PFSK-1 (cell line): ENCODE results near the gene ZBTB16.

Experiments
- FOXP2 ChIP-seq: optimal IDR thresholded peaks from 2 replicates; pipeline ENCODE3; 2011; ENCODE audit warnings: borderline replicate concordance, control low read depth, inconsistent platforms; ENCODE audit not compliant: insufficient read depth; ENCODE audit errors: extremely low read length, extremely low read depth
- POLR2AphosphoS5 ChIP-seq: IDR thresholded peaks from 2 replicates; pipeline ENCODE4 v1.6.1; 2012; ENCODE audit warnings: low read depth, mild to moderate bottlenecking, control low read depth, low read length, moderate library complexity
- SIN3A ChIP-seq: IDR thresholded peaks from 2 replicates; pipeline ENCODE4 v1.6.1; 2012; ENCODE audit warnings: mild to moderate bottlenecking, low read length, moderate library complexity, borderline replicate concordance; ENCODE audit not compliant: insufficient read depth
- TAF1 ChIP-seq: IDR thresholded peaks from 2 replicates; pipeline ENCODE4 v1.6.1; 2012; ENCODE audit warnings: low read length, control low read depth, borderline replicate concordance; ENCODE audit not compliant: insufficient read depth
- TF ChIP-seq, protein P1 (sequence below), 2 experiments: IDR thresholded peaks; 2 replicates each; pipeline versions ENCODE4 v1.6.1 to v1.8.0; 2011 to 2012; ENCODE audit warnings: low read depth in 2 of 2, low read length in 2 of 2, control low read depth in 1 of 2, inconsistent platforms in 1 of 2, mild to moderate bottlenecking in 1 of 2, moderate library complexity in 1 of 2; ENCODE audit not compliant: insufficient read depth in 1 of 2

Gene ZBTB16

DNA sequence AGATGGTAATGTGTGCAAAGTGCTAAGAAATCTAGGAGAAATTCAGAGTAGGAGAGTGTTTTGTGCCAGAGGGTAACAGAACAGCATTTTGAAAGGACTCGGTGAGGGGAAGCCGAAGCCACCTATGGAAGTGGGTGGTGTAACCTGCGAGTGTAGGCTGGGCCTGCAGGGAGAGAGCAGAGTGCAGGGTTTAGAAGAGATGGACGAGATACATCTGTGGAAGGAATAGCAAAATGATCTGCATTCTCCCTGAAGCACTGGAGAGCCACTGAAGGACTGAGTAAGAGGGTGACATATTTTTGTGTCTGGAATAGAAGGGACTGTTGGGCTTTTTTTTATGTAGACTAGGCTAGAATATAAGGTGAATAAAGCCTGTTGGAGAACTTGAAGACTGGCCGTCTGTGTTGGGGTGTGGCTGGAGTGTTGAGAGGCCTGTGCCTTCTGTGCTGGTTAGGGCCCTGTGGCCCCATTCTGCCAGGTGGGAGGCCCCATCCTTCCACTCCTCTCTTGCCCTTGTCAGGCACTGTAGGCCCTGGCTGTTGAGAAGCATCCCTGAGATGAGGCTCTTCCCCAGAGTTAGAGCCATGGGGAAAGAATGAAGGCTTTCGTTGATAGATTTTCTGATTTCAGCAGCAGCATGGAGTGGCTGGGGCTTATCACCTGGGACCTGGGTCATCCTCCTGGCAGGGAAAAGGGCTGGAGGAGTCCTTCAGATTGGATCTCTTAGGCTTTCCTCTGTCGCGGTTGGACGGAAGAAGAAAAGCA is 102.2 kb downstream of the ZBTB16 start:
- no peak for TF ChIP-seq TAF1
- TF ChIP-seq, protein P1, sequence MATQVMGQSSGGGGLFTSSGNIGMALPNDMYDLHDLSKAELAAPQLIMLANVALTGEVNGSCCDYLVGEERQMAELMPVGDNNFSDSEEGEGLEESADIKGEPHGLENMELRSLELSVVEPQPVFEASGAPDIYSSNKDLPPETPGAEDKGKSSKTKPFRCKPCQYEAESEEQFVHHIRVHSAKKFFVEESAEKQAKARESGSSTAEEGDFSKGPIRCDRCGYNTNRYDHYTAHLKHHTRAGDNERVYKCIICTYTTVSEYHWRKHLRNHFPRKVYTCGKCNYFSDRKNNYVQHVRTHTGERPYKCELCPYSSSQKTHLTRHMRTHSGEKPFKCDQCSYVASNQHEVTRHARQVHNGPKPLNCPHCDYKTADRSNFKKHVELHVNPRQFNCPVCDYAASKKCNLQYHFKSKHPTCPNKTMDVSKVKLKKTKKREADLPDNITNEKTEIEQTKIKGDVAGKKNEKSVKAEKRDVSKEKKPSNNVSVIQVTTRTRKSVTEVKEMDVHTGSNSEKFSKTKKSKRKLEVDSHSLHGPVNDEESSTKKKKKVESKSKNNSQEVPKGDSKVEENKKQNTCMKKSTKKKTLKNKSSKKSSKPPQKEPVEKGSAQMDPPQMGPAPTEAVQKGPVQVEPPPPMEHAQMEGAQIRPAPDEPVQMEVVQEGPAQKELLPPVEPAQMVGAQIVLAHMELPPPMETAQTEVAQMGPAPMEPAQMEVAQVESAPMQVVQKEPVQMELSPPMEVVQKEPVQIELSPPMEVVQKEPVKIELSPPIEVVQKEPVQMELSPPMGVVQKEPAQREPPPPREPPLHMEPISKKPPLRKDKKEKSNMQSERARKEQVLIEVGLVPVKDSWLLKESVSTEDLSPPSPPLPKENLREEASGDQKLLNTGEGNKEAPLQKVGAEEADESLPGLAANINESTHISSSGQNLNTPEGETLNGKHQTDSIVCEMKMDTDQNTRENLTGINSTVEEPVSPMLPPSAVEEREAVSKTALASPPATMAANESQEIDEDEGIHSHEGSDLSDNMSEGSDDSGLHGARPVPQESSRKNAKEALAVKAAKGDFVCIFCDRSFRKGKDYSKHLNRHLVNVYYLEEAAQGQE (IDR thresholded peaks at IDR 0.05; ENCODE audit: insufficient read depth in 1 of 2, low read depth in 2 of 2, low read length in 2 of 2): no peak
- no peak for TF ChIP-seq SIN3A
- TF ChIP-seq FOXP2: no peak
- no peak for TF ChIP-seq POLR2AphosphoS5

DNA sequence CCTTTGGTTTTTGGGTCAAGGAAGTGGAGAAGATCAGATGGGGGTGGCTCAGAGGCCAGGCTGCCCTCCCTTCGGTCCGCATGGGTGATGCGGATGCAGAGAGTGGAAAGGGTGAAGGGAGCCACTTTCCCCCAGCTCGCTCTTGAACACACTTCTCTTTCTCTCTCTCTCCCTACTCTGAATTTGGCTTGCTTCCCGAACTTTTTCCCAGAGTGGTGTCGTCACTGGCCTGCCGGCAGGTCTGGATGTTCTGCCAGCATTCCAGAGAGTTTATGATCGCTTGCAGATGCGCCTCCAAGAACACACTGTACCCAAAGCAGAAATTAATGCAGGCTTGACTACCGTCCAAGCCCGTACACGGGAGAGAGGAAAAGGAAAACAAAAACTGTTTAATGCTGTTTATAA is 103.2 kb downstream of the ZBTB16 start:
- TF ChIP-seq FOXP2: peak; percentile 64
- peak; percentile 71; the same call in 1 of the 2 replicates for TF ChIP-seq SIN3A
- no peak for TF ChIP-seq TAF1
- no peak for TF ChIP-seq POLR2AphosphoS5
- TF ChIP-seq, protein P1 (IDR thresholded peaks at IDR 0.05; ENCODE audit: insufficient read depth in 1 of 2, low read depth in 2 of 2, low read length in 2 of 2): no peak; a peak in 1 of 4 replicates

DNA sequence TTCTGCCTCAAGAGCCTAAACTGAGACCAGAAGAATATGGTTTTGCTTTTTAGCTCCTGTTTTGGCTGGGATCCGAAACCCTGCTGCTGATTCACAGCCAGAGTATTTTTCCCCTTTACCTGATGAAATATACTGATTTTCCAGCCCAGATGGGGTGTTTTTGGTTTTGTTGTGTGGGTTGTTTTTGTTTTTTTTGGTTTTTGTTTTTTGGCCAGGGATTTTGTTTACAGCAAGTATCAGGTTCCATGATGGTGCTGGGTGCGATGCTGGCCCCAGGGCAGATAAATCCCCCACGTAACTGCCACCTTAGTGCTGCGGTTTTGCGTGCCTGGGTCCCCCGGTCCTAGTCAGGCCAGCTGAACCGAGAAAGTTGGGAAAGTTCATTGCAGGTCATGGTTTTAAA is 103.7 kb downstream of the ZBTB16 start:
- TF ChIP-seq, protein P1 (IDR thresholded peaks at IDR 0.05; ENCODE audit: insufficient read depth in 1 of 2, low read depth in 2 of 2, low read length in 2 of 2): no peak
- TF ChIP-seq FOXP2: peak; percentile 52
- no peak for TF ChIP-seq TAF1
- TF ChIP-seq POLR2AphosphoS5: no peak

DNA sequence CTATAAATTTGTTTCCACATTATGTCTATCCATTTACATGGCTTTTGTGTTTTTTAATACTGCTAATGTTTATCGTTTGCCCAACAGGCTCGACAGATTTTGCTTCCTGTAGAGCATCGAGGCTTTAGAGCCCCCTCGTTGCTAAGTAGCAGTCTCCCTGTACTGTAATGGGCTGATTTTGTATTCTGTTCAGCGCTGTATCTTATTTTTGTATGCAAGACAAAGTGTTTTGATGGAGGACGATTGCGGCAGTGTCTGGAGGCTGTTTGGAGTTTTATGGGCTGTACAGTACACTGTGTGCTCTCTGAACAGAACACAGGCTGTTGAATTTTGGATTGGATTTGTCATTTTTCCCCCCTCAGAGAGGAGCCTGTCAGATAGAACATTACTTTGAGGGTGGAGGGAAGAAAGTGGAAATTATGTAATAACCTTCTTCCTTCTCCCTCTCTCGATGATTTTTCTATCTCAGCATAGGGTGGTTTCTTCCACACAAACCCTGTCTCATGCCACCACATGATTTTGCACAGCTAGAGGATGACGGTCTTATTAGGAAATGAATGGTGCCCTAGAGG is 104.4 kb downstream of the ZBTB16 start:
- TF ChIP-seq FOXP2 (no peak), TAF1 (no peak), SIN3A (no peak), POLR2AphosphoS5 (no peak)
- TF ChIP-seq, protein P1 (IDR thresholded peaks at IDR 0.05; ENCODE audit: insufficient read depth in 1 of 2, low read depth in 2 of 2, low read length in 2 of 2): no peak
